Embryonic facial prominence (tissue), 1 donor: ENCODE data around the gene DNAJB2.

Source experiments
- DNase-seq: peaks from one replicate; pipeline ENCODE4 v3.0.0-alpha.2; 2016; ENCODE audit errors: extremely low spot score

The DNAJB2 gene

DNA sequence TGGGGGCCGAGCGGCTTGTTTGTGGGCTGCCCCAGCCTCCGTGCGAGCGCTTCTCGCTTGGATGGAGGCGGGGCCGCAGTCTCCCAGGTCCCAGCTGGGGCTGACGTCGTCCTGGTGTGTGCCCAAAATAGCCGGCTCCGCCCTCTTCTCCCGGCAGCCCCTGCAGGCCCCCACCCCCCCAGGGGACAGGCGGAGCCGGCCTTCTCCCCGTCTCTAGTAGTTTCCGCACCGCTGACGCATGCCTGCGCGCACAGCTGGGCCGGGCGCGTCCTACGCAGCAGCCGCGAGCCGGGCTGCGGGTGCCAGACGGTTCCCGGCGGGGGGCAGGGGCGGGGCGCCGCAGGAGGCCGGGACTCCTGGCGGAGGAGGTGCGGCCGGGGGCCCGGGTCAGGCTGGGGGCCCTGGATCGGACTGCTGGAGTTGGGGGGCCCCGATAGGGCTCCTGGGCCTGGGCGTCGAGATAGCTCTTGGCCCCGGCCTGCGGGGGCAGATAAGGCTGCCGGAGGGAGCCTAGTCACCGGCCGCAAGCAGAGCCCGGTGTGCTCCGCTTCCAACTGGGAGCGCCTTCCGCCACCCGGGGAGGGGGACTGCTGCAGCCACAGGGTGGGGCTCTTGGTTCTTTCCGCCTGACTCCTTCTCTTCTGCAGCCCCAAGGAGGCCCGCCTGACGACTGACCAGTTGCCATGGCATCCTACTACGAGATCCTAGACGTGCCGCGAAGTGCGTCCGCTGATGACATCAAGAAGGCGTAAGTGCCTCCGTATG lies at the start of gene DNAJB2:
Gene DNAJB2, plus strand, starts transcription at position 216 of the 765 bp plus-strand sequence. Its CDS starts 468 bp downstream, at position 684.
- DNase-seq = peak; percentile 95

DNA sequence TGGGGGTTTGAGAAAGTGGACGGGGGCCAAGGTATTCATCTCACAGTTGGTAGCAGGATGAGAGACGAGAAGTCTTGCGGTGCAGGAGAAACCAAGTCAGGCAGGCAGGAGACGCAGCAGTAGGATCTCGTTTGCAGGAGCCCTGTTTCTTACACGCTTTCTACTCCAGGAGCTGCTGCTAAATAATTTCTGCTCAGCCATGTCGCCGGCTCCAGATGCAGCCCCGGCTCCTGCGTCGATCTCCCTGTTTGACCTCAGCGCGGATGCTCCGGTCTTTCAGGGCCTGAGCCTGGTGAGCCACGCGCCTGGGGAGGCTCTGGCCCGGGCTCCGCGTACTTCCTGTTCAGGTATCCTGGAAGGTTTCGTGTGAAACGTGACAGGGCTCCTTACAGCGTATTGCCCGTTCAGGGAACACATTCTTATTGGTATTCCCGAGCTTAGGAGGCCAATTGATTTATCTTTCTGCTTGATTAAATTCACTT lies 49.1 kb upstream of the DNAJB2 start:
- no peak for DNase-seq

DNA sequence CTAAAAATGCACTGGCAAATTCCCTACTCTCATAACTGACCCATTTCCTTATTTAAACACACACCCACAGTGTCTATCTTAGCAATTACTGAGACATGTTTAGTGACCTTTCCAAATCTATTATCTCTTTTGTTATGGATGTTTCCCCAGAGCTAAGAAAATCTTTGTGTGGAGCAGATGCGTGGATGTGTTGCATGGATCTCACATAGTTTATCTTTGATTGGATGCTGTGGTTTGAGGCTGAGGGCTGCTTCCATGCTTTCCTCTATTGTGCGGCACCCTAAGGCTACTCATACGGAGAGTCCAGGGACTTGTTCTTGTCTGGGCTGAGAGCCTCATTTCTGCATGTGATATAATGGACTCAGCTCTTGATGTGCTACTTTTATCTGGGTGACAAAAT lies 44.8 kb upstream of the DNAJB2 start:
- DNase-seq = no peak

DNA sequence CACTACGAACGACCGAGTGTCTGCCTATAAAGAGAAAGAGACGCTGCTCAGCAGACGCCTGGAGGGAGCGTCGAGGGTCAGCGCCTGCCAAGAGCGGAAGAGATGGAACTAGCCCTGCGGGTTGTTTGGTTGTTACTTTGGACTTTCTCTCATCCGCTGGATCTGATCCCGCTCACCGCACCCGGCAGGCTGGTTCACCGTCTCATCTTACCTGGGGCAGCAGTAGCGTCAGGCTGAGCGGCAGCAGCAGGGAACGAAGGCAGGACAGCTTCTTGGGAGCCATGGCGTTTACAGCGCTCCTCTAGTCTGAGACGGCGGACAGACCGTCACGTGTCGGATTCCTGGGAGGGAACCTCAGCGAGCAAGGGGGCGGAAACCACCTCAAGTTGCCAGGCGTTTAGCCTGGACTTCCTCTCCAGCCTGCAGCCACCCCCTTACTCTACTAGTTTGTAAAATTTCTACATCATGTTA lies 35.8 kb upstream of the DNAJB2 start:
- no peak for DNase-seq

DNA sequence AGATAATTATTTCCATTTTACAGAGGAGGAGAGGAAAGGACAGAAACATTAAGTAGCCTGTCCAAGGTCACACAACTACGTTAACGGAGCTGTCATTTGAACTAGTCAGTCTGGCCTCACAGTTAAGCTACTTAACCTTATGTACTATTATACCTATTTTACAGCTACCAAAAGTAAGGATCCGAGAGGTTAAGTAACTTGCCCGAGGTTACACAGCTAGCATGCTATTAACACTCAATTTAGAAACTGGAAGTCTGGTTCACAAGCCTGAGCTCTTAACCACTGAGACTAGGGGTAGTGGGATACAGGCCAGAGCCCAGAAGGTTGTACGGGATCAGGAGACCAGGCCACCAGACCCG lies 34.4 kb upstream of the DNAJB2 start:
- DNase-seq = no peak

DNA sequence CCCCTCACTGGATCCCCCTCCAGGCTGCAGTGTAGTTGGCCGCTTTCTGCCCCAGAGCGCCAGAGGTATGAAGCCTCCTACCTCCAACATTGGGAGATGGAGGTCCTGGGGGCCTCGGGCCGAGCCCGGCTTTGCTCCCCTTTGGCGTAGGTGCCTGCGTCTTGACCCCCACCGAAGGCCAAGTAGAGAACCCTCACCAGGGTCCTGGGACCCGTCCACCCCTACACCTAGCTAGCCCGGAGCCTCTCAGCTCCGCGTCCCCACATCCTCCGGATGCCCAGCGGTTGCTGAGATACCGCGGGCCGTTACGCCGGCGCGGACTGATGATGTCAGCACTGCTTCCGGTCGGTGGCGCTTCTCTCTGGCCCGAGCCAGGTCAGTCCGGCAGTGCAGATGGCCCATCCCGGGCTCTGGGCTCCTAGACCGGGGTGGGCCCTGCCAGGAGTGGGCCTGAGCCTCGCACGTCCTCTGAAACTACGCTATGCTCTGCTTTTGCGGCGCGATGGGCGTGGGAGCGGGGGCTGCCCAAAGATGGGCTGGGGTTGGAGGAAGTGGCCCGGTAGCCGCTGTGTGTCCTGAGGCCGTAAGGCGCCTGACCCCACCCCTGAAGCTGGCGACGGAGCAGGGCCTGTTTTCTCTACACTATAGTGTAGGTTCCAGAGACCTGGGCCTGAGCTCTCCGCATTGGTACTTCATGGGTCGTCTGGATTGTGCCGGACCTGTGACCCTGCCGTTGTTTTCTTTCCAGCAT lies 33.8 kb upstream of the DNAJB2 start, which contains the start of the genes GLB1L and STK16:
Gene GLB1L, minus strand, starts transcription at position 297 of the 751 bp plus-strand sequence. CDS start 1,871 bp downstream, outside the sequence.
Gene STK16, plus strand, starts transcription at position 332 of the 751 bp plus-strand sequence. CDS start 521 bp downstream, outside the sequence.
- peak; percentile 78 for DNase-seq

DNA sequence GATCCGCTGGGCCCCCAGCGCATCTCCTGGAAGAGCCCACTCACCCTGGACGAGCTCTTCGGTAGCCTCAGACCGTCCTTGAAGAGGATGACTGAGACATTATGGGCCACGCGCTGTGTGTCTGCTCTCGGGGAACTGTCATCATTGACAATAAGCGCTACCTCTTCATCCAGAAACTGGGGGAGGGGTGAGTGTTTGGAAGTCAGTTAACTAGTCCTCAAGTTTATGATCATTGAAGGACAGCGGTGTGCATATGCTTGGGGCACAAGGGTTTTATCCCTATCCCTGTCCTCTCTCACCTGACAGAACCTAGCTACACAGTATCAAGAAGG lies 33.3 kb upstream of the DNAJB2 start:
- DNase-seq = no peak

DNA sequence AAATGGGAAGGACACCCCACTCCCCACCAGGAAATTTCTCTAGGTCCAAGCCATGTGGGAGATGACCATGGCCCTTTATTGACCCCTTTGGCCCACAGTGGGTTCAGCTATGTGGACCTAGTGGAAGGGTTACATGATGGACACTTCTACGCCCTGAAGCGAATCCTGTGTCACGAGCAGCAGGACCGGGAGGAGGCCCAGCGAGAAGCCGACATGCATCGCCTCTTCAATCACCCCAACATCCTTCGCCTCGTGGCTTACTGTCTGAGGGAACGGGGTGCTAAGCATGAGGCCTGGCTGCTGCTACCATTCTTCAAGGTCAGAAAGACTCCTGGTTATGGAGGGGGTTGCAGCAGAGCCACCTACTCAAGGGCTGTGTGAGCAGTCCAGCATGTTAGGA lies 32.6 kb upstream of the DNAJB2 start:
- DNase-seq = no peak

DNA sequence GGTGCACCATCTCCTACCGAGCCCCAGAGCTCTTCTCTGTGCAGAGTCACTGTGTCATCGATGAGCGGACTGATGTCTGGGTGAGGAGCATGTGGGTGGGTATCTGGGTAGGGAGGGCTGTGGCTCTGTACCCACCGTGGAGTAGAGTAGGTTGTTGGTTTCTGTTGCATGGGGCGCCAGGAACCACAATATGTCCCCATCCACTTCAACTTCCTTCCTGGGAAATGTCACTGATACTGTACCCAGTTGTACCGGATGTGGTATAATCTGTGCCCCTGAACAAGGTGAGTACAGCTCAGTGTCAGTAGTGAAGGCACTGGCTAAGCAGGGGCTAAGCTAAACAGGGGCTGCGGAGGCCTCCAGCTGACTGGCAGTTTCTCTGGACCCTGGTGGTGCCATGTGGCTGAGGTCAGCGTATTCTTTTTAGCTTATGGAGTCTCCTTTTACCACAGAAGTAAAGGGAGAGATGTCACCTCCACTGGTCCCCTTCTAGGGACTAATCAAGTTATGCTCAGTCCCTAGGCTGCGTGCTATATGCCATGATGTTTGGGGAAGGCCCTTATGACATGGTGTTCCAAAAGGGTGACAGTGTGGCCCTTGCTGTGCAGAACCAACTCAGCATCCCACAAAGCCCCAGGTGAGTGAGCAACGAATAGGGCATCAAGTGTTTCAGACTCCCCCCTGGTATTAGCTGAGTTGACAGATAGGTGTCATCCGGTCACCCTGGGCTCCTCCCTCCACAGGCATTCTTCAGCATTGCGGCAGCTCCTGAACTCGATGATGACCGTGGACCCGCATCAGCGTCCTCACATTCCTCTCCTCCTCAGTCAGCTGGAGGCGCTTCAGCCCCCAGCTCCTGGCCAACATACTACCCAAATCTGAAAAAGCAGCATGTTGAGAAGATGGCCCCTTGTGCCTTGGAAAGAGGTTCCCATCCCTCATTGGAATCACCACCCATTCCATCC lies 31.2 kb upstream of the DNAJB2 start:
- DNase-seq = no peak

DNA sequence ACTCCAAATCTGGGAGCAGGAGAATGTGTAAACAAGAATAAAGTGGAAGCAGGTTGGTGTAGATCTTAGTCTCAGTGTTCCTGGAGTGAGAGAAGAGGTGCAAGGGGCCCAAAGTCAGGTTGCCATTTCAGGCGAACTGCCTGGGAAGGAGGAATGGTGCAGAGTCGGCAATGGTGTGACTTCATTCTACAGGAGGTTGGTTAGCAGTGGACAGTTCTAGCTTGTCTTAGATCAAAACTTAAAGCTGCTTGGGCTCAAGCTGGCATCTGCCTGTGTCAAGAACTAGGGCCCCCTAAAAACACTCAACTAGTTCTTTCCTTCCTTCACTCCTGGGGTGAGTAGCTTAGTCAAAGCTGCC lies 30.3 kb upstream of the DNAJB2 start:
- DNase-seq = no peak

DNA sequence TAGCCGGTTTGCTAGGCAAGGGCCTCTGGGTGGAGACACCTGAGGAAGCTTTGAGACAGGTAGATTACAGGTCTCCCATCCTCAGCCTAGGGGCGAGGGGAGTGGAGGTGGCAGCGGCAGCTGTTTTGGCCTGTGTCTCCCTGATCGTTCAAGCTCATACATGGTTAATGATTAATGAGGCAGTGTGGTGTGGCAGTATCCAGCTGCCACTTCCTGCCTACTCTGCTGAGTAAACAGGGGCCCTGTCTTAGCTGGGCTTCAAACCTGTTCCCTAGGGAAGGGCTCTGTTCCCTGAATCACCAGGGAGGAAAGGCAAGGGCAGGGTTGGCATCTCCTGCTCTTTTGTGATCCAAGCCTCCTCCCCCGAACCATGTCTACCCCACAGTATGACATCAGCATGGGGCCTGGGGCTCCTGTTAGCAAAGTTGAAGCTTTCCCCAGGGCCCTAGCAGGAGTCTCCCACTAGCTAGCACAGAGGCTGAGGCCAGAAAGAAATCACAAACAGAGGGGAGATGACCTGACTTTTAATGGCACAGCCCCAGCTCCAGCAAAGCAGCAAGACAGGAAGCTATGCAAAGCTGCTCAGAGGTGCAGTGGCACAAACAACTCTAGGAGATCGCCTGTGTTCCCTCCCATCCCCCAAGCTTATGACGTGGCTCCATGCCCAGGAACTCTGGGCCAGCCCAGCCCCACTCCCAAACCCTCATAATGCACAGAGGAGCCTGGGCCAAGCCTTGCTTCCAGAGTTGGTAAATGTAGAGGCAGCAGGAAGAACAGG lies 29.8 kb upstream of the DNAJB2 start:
- DNase-seq = peak; percentile 18

DNA sequence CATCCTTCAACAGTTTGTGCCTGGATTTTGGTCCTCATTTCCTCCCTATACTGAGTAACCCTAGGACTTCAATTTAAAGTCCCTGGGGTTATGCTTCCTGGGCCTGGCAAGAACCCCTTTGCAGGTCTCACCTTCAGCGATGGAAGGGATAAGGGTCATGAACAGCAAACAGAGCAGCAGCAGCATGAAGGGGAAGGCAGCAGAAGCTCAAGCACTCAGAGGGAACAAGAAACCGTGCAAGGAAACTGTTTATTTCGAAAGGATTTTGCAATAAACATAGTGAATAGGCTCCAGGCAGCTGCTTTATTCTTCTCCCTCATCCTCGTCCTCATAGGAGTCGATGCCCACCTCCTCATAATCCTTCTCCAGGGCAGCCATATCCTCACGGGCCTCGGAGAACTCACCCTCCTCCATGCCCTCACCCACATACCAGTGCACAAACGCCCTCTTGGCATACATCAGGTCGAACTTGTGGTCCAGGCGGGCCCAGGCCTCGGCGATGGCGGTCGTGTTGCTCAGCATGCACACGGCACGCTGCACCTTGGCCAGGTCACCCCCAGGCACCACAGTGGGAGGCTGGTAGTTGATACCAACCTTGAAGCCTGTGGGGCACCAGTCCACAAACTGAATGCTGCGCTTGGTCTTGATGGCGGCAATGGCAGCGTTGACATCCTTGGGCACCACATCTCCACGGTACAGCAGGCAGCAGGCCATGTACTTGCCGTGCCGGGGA lies 29.0 kb upstream of the DNAJB2 start:
- DNase-seq = no peak

DNA sequence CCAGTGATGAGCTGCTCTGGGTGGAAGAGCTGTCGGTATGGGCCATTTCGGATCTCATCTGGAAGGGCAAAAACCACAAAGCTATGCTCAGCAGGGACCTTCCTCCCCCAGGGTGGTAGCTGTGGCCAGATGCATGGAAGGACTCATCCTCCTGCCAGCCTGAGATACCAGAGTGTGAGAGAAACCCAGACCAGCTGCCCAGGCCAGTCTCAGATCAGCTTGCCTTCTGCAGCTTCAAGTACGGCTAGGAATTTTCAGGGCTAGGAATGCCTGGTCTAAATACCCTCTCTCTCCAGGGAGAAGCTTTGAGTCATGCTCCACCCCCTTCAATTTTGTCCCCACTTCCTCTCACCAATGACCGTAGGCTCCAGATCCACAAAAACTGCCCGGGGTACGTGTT lies 27.5 kb upstream of the DNAJB2 start:
- DNase-seq = no peak

DNA sequence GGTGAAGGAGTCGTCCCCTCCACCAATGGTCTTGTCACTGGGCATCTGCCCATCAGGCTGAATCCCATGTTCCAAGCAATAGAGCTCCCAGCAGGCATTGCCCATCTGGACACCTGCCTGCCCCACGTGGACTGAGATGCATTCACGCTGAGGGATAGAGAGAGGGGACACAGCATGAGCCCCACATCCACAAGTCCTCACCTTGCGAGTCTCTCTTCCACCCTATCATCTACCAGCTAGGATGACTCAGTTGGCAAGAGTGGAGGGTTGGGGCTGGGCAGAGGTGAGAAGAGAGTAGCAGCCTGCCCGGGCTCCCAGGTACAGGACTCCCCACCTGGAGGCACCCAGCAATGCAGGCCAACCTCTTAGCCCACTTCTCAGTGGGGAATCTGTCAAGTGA lies 27.1 kb upstream of the DNAJB2 start:
- DNase-seq = no peak

DNA sequence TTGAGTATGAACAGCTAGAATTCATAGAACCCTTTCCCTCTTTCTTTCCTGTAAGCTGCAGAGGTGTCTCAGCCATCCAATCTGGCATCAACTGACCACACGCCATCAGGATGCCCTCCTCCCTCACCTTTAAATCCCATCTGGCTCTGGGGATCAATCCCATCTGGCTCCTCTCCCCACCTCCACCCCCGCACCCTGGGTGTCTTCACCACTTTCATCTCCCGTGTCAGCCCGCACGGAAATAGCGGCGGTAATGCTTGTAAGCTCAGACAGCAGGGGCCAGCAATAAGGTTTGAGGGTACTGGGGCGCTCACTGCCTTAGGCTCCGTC lies 26.6 kb upstream of the DNAJB2 start:
- DNase-seq = no peak

DNA sequence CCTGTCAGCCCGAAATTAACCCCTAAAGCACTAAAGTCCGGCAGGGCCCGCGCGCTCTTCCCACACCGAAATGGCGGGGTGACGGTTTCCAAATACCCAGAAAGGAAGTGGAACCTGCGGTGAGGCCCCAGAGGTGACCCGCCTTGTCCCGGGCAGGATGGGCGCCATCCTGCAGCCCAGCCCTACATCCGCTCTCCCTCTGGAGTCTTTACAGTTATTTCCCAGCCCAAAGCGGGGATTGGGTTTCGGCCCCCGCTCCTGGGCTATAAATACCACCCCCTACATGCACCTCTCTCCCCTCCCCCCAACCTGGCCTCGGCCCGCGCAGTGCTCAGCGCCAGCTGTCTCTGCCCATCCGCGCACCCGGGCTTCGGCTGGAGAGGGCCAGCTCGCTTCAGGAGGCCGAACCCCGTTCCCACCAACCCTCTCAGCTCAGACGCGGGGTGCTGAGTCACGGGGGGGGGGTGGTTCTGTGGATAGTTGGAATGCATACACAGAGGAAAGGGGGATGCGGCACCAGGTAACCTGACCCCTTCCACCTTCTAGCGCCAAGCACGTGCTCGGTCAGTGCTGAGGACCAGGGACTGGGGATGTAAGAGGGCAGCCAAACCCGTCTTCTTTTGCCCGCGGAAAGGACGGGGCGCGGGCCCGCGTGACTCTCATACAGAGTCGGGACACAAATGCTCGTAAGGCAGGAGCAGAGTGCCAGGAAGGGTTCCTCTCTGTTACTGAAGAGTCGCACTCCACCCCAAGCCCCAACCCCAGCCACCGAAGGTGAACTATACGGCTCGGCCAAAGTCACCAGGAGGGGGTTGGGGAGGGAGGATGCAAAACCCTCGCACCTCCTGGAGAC lies 26.0 kb upstream of the DNAJB2 start, which contains the start of gene TUBA4B:
Gene TUBA4B, plus strand, starts transcription at position 344 of the 853 bp plus-strand sequence. Its CDS starts 165 bp downstream, at position 509.
- DNase-seq = no peak

DNA sequence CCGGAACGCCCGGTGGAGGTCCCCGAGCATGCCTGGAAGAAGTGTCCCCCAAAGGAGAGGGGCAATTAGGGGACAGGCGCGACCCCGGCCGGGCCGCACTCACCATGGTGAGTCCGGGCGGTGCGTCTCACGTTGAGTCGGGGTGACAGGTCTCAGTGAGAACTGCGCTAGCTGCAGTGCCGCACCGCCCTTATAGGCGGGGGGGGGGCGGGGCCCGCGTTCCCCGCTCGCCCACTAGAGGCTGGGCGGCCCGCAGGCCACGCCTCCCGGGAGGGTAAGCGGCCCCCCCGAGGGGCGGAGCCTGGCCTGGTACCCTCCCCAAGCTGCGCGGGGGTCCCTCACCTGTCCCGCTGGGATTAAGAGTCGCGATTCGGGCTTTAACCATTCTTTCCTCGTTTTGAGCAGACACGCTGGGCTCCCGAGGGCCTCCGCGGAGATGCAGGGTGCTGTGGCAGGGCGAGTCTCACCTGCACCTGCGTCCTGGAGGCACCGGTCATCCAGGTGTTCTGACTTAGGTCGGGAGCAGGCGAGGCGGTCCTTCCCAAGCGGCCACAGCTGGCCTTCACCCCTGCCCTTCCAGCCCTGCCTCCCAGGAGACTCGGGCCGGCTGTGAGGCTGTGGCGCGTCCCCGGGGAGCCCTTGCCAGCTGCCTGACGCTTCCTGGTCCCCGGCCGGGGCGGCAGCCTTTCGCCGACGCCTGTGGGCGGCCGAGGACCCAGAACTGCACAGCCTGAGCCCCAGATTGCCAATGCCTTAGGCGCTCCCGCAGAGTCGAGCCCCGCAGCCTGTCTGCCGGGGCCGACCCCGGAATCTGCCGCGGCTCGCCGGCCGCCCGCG lies 25.2 kb upstream of the DNAJB2 start, which contains the start of gene TUBA4A:
Gene TUBA4A, minus strand, starts transcription at position 166 of the 837 bp plus-strand sequence. Its CDS starts 60 bp downstream, at position 106.
- no peak for DNase-seq

DNA sequence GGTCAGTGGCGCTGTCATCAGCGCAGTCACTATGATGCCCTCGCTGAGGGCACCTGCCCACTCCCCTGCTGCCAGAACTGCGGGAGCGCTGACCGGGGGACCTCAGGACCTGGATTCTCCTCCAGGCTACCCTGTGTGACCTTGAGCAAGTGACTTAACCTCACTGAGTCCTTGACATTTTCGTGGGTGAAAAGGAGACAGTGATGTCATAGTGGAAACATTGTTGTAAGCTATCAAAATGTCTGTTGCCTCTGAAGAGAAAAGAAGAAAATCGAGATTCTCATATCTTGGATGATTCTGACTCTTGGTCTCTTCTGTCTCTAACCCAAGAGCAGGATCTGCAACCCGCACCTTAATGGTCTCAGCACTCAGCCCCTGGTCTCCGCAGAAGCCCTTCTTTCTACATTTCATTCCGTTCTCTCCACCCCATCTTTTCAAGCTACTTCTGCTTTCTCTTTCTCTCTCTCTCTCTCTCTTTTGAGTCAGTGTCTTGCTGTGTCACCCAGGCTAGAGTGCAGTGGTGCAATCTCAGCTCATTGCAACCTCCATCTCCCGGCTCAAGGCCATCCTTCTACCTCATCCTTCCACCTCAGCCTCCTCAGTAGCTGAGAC lies 24.5 kb upstream of the DNAJB2 start:
- no peak for DNase-seq
